B cell (primary cell): ENCODE results near the gene RAI1.

Source experiments
- EZH2 ChIP-seq: IDR thresholded peaks from 2 replicates; pipeline ENCODE4 v1.6.1; 2012; ENCODE audit warnings: borderline replicate concordance, low read depth, mild to moderate bottlenecking, moderate library complexity, low read length; ENCODE audit not compliant: insufficient read depth, poor library complexity, severe bottlenecking
- TF ChIP-seq, protein P1 (sequence below): fragments of 200-600 bp; IDR thresholded peaks from one replicate; pipeline ENCODE4 v1.8.0; 2022; ENCODE audit warnings: antibody characterized with exemption, mild to moderate bottlenecking

DNA sequence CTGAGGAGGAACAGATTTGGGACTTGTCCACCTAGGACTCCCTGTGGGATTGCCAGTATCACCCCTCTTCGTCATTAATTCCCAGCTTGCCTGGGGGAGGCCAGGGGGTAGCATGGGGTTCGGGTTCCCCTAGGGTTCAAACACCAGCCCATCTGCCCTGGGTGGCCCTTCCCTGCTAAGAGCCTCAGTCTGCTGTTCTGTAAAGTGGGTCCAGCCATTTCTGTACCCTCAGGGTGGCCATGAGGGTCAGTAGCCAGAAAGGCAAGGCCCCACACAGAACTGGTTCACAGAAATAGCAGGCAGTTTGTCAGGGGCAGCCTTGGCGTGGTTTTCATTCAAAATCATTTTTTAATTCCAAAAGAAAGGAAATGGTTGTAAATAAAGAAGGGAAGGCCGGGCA is 62.9 kb downstream of the RAI1 start:
- TF ChIP-seq, protein P1, sequence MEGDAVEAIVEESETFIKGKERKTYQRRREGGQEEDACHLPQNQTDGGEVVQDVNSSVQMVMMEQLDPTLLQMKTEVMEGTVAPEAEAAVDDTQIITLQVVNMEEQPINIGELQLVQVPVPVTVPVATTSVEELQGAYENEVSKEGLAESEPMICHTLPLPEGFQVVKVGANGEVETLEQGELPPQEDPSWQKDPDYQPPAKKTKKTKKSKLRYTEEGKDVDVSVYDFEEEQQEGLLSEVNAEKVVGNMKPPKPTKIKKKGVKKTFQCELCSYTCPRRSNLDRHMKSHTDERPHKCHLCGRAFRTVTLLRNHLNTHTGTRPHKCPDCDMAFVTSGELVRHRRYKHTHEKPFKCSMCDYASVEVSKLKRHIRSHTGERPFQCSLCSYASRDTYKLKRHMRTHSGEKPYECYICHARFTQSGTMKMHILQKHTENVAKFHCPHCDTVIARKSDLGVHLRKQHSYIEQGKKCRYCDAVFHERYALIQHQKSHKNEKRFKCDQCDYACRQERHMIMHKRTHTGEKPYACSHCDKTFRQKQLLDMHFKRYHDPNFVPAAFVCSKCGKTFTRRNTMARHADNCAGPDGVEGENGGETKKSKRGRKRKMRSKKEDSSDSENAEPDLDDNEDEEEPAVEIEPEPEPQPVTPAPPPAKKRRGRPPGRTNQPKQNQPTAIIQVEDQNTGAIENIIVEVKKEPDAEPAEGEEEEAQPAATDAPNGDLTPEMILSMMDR = no peak
- TF ChIP-seq EZH2 = no peak
